ENCODE results near the gene SESN3.

Gene SESN3

DNA sequence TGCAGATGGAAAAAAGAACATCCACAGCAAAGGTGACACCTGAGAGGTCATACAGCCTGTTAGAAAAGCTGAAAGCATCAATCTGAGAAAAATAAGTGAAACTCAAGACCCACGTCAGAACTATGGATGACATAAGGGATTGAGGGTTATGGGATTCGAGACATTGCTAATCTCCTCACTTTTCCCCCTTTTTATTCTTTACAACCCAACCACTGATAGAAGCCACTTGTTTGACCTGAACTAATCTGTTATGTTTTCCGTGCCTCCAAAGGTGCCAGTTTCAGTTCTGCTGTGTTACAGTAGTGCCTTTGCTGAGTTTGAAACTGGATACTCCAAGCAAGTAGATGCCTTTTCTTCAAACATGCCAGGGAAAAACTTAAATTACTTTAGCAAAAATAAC is 16.9 kb upstream of the SESN3 start:
- no peak for DNase-seq (ENCODE audit: extremely low spot score)
- ChIA-PET CTCF (interaction anchor here (0.7 kb wide), 1 partner anchor 74 kb away, joined by 3 read pairs; no protein-coding TSS in a partner anchor), POLR2A (no interaction called here)
- no peak for TF ChIP-seq PKNOX1 (IDR thresholded peaks at IDR 0.05)
- TF ChIP-seq FOXM1 (IDR thresholded peaks at IDR 0.05; ENCODE audit: borderline replicate concordance) = no peak
- TF ChIP-seq BHLHE40 (IDR thresholded peaks at IDR 0.05; ENCODE audit: borderline replicate concordance) = no peak
- no peak for TF ChIP-seq SP1 (IDR thresholded peaks at IDR 0.05)
- TF ChIP-seq LEF1 (IDR thresholded peaks at IDR 0.05; ENCODE audit: borderline replicate concordance) = no peak
- no peak for TF ChIP-seq L3MBTL2 (conservative IDR thresholded peaks at IDR 0.05)
- TF ChIP-seq NFRKB (IDR thresholded peaks at IDR 0.05) = no peak
- no peak for TF ChIP-seq HDGF (IDR thresholded peaks at IDR 0.05; ENCODE audit: borderline replicate concordance)
- TF ChIP-seq CTBP1 (IDR thresholded peaks at IDR 0.05; ENCODE audit: borderline replicate concordance) = no peak

GRCh38 chr11:95247127-95247684 is 16.2 kb upstream of the SESN3 start:
- no peak for DNase-seq (ENCODE audit: extremely low spot score)
- POLR2A ChIA-PET = no interaction called here
- CTCF ChIA-PET = interaction anchor here (0.7 kb wide), 1 partner anchor 75 kb away, joined by 3 read pairs; no protein-coding TSS in a partner anchor
- TF ChIP-seq NFRKB (IDR thresholded peaks at IDR 0.05) = no peak
- no peak for TF ChIP-seq FOXM1 (IDR thresholded peaks at IDR 0.05; ENCODE audit: borderline replicate concordance)
- no peak for TF ChIP-seq ELF4 (IDR thresholded peaks at IDR 0.05)
- TF ChIP-seq LEF1 (IDR thresholded peaks at IDR 0.05; ENCODE audit: borderline replicate concordance) = no peak
- TF ChIP-seq PKNOX1 (IDR thresholded peaks at IDR 0.05) = no peak
- TF ChIP-seq TARDBP (IDR thresholded peaks at IDR 0.05) = no peak
- TF ChIP-seq CTBP1 (IDR thresholded peaks at IDR 0.05; ENCODE audit: borderline replicate concordance) = no peak
- TF ChIP-seq ZNF384 (IDR thresholded peaks at IDR 0.05) = no peak
- TF ChIP-seq FOXK2 (IDR thresholded peaks at IDR 0.05) = no peak
- TF ChIP-seq FOXA1 (IDR thresholded peaks at IDR 0.05) = no peak
- no peak for TF ChIP-seq L3MBTL2 (conservative IDR thresholded peaks at IDR 0.05)
- no peak for TF ChIP-seq BHLHE40 (IDR thresholded peaks at IDR 0.05; ENCODE audit: borderline replicate concordance)
- no peak for TF ChIP-seq SUZ12 (IDR thresholded peaks at IDR 0.05)
- no peak for TF ChIP-seq ARNT (IDR thresholded peaks at IDR 0.05)
- TF ChIP-seq SP1 (IDR thresholded peaks at IDR 0.05) = no peak

- ChIA-PET POLR2A (interaction anchor here (1.0 kb wide), 1 partner anchor 546 kb away, joined by 3 read pairs; no protein-coding TSS in a partner anchor), CTCF (no interaction called here)
- no peak for DNase-seq (ENCODE audit: extremely low spot score)
- no peak for TF ChIP-seq PKNOX1 (IDR thresholded peaks at IDR 0.05)
- TF ChIP-seq NFRKB (IDR thresholded peaks at IDR 0.05) = no peak
- TF ChIP-seq ARNT (IDR thresholded peaks at IDR 0.05) = no peak
- no peak for TF ChIP-seq FOXK2 (IDR thresholded peaks at IDR 0.05)
- no peak for TF ChIP-seq BHLHE40 (IDR thresholded peaks at IDR 0.05; ENCODE audit: borderline replicate concordance)
- no peak for TF ChIP-seq L3MBTL2 (conservative IDR thresholded peaks at IDR 0.05)
- TF ChIP-seq ZNF384 (IDR thresholded peaks at IDR 0.05) = no peak
- TF ChIP-seq FOXM1 (IDR thresholded peaks at IDR 0.05; ENCODE audit: borderline replicate concordance) = no peak
- no peak for TF ChIP-seq FOXA1 (IDR thresholded peaks at IDR 0.05)
- TF ChIP-seq SP1 (IDR thresholded peaks at IDR 0.05) = no peak
- TF ChIP-seq SUZ12 (IDR thresholded peaks at IDR 0.05) = no peak
- no peak for TF ChIP-seq CTBP1 (IDR thresholded peaks at IDR 0.05; ENCODE audit: borderline replicate concordance)
- no peak for TF ChIP-seq LEF1 (IDR thresholded peaks at IDR 0.05; ENCODE audit: borderline replicate concordance)
- no peak for TF ChIP-seq ELF4 (IDR thresholded peaks at IDR 0.05)
- no peak for TF ChIP-seq HDGF (IDR thresholded peaks at IDR 0.05; ENCODE audit: borderline replicate concordance)
- no peak for TF ChIP-seq TARDBP (IDR thresholded peaks at IDR 0.05)
These were observed 14.6 kb upstream of the SESN3 start for GRCh38 chr11:95245581-95245980.

DNA sequence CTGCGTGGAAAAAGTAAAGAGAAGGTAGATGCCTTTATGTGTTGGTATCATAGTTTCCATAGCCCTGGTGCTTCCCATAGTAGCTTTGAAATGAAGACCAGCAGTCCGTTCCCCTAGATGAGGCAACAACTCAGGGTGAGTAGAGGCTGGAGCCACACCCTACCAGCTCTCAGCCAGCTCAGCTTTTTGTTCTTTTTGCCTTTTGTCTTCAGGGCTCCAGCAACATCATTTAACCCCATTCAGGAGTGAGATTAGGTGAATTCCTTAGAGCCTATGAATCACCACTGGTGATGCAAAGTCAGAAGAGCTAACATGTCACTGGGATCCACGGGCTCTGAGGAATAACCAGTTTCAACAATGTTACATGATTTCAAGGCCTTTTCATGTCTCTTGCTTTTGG is 14.0 kb upstream of the SESN3 start:
- no peak for DNase-seq (ENCODE audit: extremely low spot score)
- TF ChIP-seq CTBP1 (IDR thresholded peaks at IDR 0.05; ENCODE audit: borderline replicate concordance) (no peak), NFRKB (IDR thresholded peaks at IDR 0.05) (no peak), HDGF (IDR thresholded peaks at IDR 0.05; ENCODE audit: borderline replicate concordance) (no peak), BHLHE40 (IDR thresholded peaks at IDR 0.05; ENCODE audit: borderline replicate concordance) (no peak), FOXK2 (IDR thresholded peaks at IDR 0.05) (no peak), TARDBP (IDR thresholded peaks at IDR 0.05) (no peak), ARNT (IDR thresholded peaks at IDR 0.05) (no peak), LEF1 (IDR thresholded peaks at IDR 0.05; ENCODE audit: borderline replicate concordance) (no peak), ZNF384 (IDR thresholded peaks at IDR 0.05) (no peak), SUZ12 (IDR thresholded peaks at IDR 0.05) (no peak), FOXM1 (IDR thresholded peaks at IDR 0.05; ENCODE audit: borderline replicate concordance) (no peak), L3MBTL2 (conservative IDR thresholded peaks at IDR 0.05) (no peak), PKNOX1 (IDR thresholded peaks at IDR 0.05) (no peak), SP1 (IDR thresholded peaks at IDR 0.05) (no peak), ELF4 (IDR thresholded peaks at IDR 0.05) (no peak)
- POLR2A ChIA-PET = interaction anchor here (1.0 to 1.9 kb wide), 2 partner anchors 13 to 546 kb away, joined by 3 to 19 read pairs; partner anchors contain the start of gene SESN3
- CTCF ChIA-PET = no interaction called here

DNA sequence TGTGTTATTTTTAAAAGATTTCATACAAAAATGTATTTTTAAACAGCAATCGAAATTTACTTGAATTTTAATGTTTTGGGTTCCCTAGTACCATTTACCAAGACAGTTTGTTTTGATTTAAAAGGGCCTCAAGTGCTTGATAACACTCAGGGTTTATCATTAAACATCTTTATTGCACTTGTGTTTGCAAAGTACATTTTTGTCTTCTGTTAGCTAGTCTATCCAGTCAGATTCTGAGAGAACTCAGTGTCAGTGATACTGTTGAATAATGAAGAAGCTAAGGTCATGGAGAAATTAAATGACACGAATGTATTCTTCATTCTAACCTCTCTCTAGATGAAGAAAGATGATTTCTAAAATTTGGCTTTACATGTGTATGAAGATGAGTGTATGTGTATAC is 12.7 kb upstream of the SESN3 start:
- ChIA-PET CTCF (no interaction called here), POLR2A (interaction anchor here (1.3 to 1.9 kb wide), 2 partner anchors 11 to 12 kb away, joined by 4 to 19 read pairs; partner anchors contain the start of gene SESN3)
- TF ChIP-seq NFRKB (IDR thresholded peaks at IDR 0.05) (no peak), FOXK2 (IDR thresholded peaks at IDR 0.05) (no peak), ZNF384 (IDR thresholded peaks at IDR 0.05) (no peak), TARDBP (IDR thresholded peaks at IDR 0.05) (no peak), SP1 (IDR thresholded peaks at IDR 0.05) (no peak), FOXM1 (IDR thresholded peaks at IDR 0.05; ENCODE audit: borderline replicate concordance) (no peak), FOXA1 (IDR thresholded peaks at IDR 0.05) (no peak), L3MBTL2 (conservative IDR thresholded peaks at IDR 0.05) (no peak), ELF4 (IDR thresholded peaks at IDR 0.05) (no peak), HDGF (IDR thresholded peaks at IDR 0.05; ENCODE audit: borderline replicate concordance) (no peak), BHLHE40 (IDR thresholded peaks at IDR 0.05; ENCODE audit: borderline replicate concordance) (no peak)
- no peak for DNase-seq (ENCODE audit: extremely low spot score)

Measured in HEK293T (cell line).